NCI-H146 treated with DMSO at 0.1 percent for 48 hours (cell line): ENCODE measurements around the gene OGDHL.

Experiments
- DNase-seq: peaks from one replicate; lab custom pipeline; 2025; ENCODE audit not compliant: unreplicated experiment; lab: John Stamatoyannopoulos, UW

OGDHL gene

GRCh38 chr10:49691588-49691987 lies 70.5 kb downstream of the OGDHL start:
- no peak for DNase-seq

- DNase-seq = no peak
These were observed 71.3 kb downstream of the OGDHL start for GRCh38 chr10:49690698-49691356.

- DNase-seq = no peak
These were observed 72.1 kb downstream of the OGDHL start for GRCh38 chr10:49689882-49690510.

GRCh38 chr10:49688920-49689319 lies 73.2 kb downstream of the OGDHL start:
- no peak for DNase-seq

- DNase-seq = no peak
These were observed 73.8 kb downstream of the OGDHL start for GRCh38 chr10:49688261-49688846.

- DNase-seq = no peak
These were observed 75.5 kb downstream of the OGDHL start for GRCh38 chr10:49686651-49687050.
